Activated CD4-positive, alpha-beta memory T cell treated with anti-CD3 and anti-CD28 coated beads, Interleukin-2, amount 10 ng/mL, durations not matched to agents 7 days and 5 days (primary cell): ENCODE results near the gene ZMYM5. TPM values are rescaled to one million over a fixed set of nuclear protein-coding genes. Genes with fewer than 3 reads are reported as not detected.
"Not testable (repeated sequence)": the region's sequence is repeated elsewhere in the genome, so short reads cannot be mapped to it uniquely, and the experiment has no call there.

Experiments used
- CTCF ChIA-PET: fragments of 350-600 bp; sonication (Branson Sonifier 250); formaldehyde crosslinking; loops from one replicate; lab custom pipeline; 2021; ENCODE audit warnings: antibody characterized with exemption, inconsistent platforms; lab: Charles Lee
- POLR2A ChIA-PET: fragments of 350-600 bp; sonication (Branson Sonifier 250); formaldehyde crosslinking; loops from one replicate; lab custom pipeline; 2021; ENCODE audit warnings: antibody characterized with exemption; lab: Charles Lee
- DNase-seq: peaks from one replicate; pipeline ENCODE4 v3.0.0-alpha.2; 2020
- H3K27ac Mint-ChIP-seq: one replicate; pipeline ENCODE4 v1.8.0; 2021; ENCODE audit warnings: mild to moderate bottlenecking, mixed read lengths
- H3K27me3 Mint-ChIP-seq: one replicate; pipeline ENCODE4 v1.8.0; 2021; ENCODE audit warnings: mixed read lengths
- H3K36me3 Mint-ChIP-seq: one replicate; pipeline ENCODE4 v1.8.0; 2021; ENCODE audit warnings: low read depth, mixed read lengths
- H3K4me1 Mint-ChIP-seq: one replicate; pipeline ENCODE4 v1.8.0; 2021; ENCODE audit warnings: mixed read lengths
- H3K4me3 Mint-ChIP-seq: one replicate; pipeline ENCODE4 v1.8.0; 2021; ENCODE audit warnings: mild to moderate bottlenecking, mixed read lengths
- H3K9me3 Mint-ChIP-seq: one replicate; pipeline ENCODE4 v1.8.0; 2021; ENCODE audit warnings: mixed read lengths
- total RNA-seq, 2 experiments: library from RNA; stranded (reverse); gene quantifications; one replicate each; pipeline ENCODE4 v1.2.3, GENCODE V29; 2021

Gene ZMYM5
- total RNA-seq, 2 experiments from 2014 or later: 17.1 to 17.3 TPM

DNA sequence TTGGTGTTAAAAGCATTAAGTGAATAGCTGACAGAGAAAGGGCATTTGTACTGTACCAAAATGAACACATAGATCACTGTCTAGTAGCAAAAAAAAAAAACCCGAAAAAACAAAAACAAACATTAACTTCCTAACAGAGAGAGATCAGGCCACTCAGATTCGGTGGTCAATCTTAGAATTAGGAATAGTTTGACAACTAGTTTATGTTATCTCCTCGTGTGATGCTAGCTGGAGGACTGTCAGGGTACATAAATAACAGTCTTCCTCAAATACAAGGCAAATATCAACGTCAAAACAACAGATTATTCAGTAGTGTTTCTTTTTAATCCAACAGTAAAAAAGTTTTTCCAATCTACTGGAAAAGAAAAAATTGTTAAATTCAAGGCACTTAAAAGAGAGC lies 1.7 kb downstream of the ZMYM5 start:
- CTCF ChIA-PET: interaction anchor here (1.0 to 1.3 kb wide), 2 partner anchors 9 to 78 kb away, joined by 4 to 5 read pairs; no protein-coding TSS in a partner anchor
- POLR2A ChIA-PET: interaction anchor here (1.0 to 6.7 kb wide), 8 partner anchors 13 to 98 kb away, joined by 3 to 109 read pairs (median 6); partner anchors contain the start of genes PSPC1 and ZMYM2
- Mint-ChIP-seq H3K36me3 (peaks cover 55% of the 10 kb centered on the region), H3K9me3 (peaks cover 7% of the 10 kb centered on the region), H3K27ac (peak overlapping the region; percentile 97), H3K4me1 (peaks cover 36% of the 10 kb centered on the region), H3K4me3 (peak overlapping the region; percentile 86), H3K27me3 (no peaks in the 10 kb centered on the region)
- no peak for DNase-seq

GRCh38 chr13:19860884-19861655 lies 2.4 kb downstream of the ZMYM5 start:
- Mint-ChIP-seq H3K4me1 (peaks cover 36% of the 10 kb centered on the region), H3K9me3 (peaks cover 7% of the 10 kb centered on the region), H3K27ac (peak overlapping the region; percentile 97), H3K36me3 (peaks cover 55% of the 10 kb centered on the region), H3K27me3 (no peaks in the 10 kb centered on the region), H3K4me3 (peak overlapping the region; percentile 86)
- ChIA-PET CTCF (interaction anchor here (1.0 to 1.3 kb wide), 2 partner anchors 8 to 78 kb away, joined by 4 to 5 read pairs; no protein-coding TSS in a partner anchor), POLR2A (interaction anchor here (0.9 to 6.7 kb wide), 8 partner anchors 9 to 96 kb away, joined by 3 to 109 read pairs (median 7); partner anchors contain the start of genes PSPC1 and ZMYM2)
- peak; percentile 46 for DNase-seq

DNA sequence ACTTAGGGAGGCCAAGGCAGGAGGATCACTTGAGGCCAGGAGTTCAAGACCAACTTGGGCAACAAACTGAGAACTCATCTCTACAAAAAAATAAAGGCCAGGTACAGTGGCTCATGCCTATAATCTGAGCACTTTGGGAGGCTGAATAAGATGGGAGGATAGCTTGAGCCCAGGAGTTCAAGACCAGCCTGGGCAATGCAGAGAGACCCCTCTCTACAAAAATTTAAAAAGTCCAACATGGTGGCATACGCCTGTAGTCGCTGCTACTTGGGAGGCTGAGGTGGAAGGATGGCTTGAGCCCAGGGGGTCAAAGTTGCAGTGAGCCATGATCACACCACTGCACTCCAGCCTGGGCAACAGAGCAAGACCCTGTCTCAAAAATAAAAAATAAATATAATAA lies 5.8 kb downstream of the ZMYM5 start:
- H3K4me3 Mint-ChIP-seq, H3K9me3 Mint-ChIP-seq, H3K27me3 Mint-ChIP-seq, DNase-seq, POLR2A ChIA-PET, CTCF ChIA-PET, H3K27ac Mint-ChIP-seq: not testable (repeated sequence)
- H3K36me3 Mint-ChIP-seq: peaks cover 70% of the 10 kb centered on the region
- peaks cover 29% of the 10 kb centered on the region for H3K4me1 Mint-ChIP-seq

- H3K27me3 Mint-ChIP-seq: no peaks in the 10 kb centered on the region
- CTCF ChIA-PET: interaction anchor here (0.5 to 1.9 kb wide), 3 partner anchors 9 to 72 kb away, joined by 4 to 5 read pairs (median 4); no protein-coding TSS in a partner anchor
- H3K4me1 Mint-ChIP-seq: peaks cover 24% of the 10 kb centered on the region
- H3K27ac Mint-ChIP-seq: no peak overlapping the region
- H3K4me3 Mint-ChIP-seq: no peak overlapping the region
- H3K9me3 Mint-ChIP-seq: peaks cover 7% of the 10 kb centered on the region
- no peak for DNase-seq
- peaks cover 48% of the 10 kb centered on the region for H3K36me3 Mint-ChIP-seq
- POLR2A ChIA-PET: interaction anchor here (1.1 to 1.7 kb wide), 3 partner anchors 8 to 69 kb away, joined by 3 to 8 read pairs (median 6); no protein-coding TSS in a partner anchor
These were observed 10.7 kb downstream of the ZMYM5 start for GRCh38 chr13:19852766-19853165.

DNA sequence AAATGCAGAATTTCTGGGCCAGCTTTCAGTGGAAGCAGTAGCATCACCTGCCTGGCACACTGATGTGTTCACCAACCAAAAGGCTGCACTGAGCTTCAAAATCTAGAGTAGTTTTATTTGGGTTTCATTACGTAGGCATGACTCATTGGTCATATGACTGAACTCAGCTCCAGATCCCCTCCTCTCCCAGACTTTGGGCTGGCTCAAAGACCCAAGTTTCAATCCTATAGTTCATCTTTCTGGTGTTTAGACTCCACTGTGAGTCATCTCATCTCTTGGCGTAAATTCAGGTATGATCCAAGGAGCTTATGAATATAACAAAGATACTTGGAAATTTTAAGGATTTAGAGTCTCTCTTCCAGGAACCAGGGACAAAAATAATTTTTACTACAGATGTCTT lies 17.7 kb downstream of the ZMYM5 start:
- Mint-ChIP-seq H3K36me3 (peaks cover 34% of the 10 kb centered on the region), H3K27me3 (no peaks in the 10 kb centered on the region), H3K4me3 (no peak overlapping the region), H3K4me1 (peaks cover 9% of the 10 kb centered on the region), H3K27ac (no peak overlapping the region), H3K9me3 (no peaks in the 10 kb centered on the region)
- no peak for DNase-seq
- POLR2A ChIA-PET: interaction anchor here (0.9 to 2.4 kb wide), 3 partner anchors 16 to 63 kb away, joined by 6 to 11 read pairs (median 6); partner anchors contain the start of genes PSPC1 and ZMYM5
- CTCF ChIA-PET: interaction anchor here (0.5 to 2.3 kb wide), 3 partner anchors 10 to 30 kb away, joined by 3 to 8 read pairs (median 3); partner anchors contain the start of gene ZMYM5

DNA sequence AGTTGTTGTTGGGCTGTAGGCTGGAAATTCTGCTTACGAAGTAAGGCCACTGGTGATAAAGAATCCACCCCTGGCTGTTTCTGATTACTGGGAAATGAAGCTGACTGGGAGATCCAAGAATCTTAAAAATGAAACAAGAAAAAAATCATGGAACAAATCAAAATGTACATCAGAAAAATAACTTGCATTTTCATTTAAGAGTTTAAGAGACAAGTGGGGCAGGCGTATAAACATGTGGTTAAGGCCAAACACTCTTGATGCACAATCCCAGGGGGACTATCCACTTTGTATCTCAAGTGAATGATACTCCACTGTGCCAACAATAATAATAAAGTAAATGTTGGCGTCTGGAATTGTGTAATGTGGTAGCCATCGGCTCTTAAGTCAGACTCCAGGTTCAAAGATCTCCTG lies 24.6 kb downstream of the ZMYM5 start:
- ChIA-PET POLR2A (interaction anchor here (0.6 to 0.9 kb wide), 2 partner anchors 25 to 28 kb away, joined by 3 to 4 read pairs; partner anchors contain the start of gene ZMYM5), CTCF (no interaction called here)
- peaks cover 13% of the 10 kb centered on the region for H3K4me1 Mint-ChIP-seq
- no peak overlapping the region for H3K4me3 Mint-ChIP-seq
- no peaks in the 10 kb centered on the region for H3K27me3 Mint-ChIP-seq
- DNase-seq: no peak
- peaks cover 57% of the 10 kb centered on the region for H3K36me3 Mint-ChIP-seq
- no peaks in the 10 kb centered on the region for H3K9me3 Mint-ChIP-seq
- no peak overlapping the region for H3K27ac Mint-ChIP-seq

DNA sequence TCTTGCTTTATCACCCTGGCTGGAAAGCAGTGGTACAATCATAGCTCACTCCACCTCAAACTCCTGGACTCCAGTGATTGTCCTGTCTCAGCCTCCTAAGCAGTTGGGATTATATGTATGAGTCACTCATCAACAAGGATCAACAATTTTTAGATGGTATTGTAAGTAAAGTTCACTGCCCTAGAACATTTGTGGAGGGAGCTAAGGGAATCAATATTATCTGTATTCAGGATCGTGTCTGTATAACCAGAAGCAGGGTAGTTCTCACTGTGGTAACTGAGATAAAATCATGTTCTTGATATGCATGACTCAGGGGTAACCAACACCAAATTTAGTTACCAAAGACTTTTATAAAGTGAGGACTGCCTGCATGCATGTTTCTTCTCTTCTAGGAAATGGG lies 27.0 kb downstream of the ZMYM5 start:
- peaks cover 13% of the 10 kb centered on the region for H3K4me1 Mint-ChIP-seq
- no peak overlapping the region for H3K4me3 Mint-ChIP-seq
- peak overlapping the region; percentile 42 for H3K27ac Mint-ChIP-seq
- ChIA-PET CTCF (interaction anchor here (0.6 to 1.0 kb wide), 2 partner anchors 10 to 164 kb away, joined by 3 read pairs; no protein-coding TSS in a partner anchor), POLR2A (interaction anchor here (2.2 kb wide), 1 partner anchor 27 kb away, joined by 5 read pairs; no protein-coding TSS in a partner anchor)
- no peaks in the 10 kb centered on the region for H3K9me3 Mint-ChIP-seq
- H3K27me3 Mint-ChIP-seq: no peaks in the 10 kb centered on the region
- H3K36me3 Mint-ChIP-seq: peaks cover 65% of the 10 kb centered on the region
- DNase-seq: no peak

- Mint-ChIP-seq H3K36me3 (peaks cover 62% of the 10 kb centered on the region), H3K27ac (no peak overlapping the region), H3K4me3 (no peak overlapping the region), H3K9me3 (no peaks in the 10 kb centered on the region), H3K4me1 (peaks cover 13% of the 10 kb centered on the region), H3K27me3 (no peaks in the 10 kb centered on the region)
- ChIA-PET CTCF (interaction anchor here (1.2 kb wide), 1 partner anchor 122 kb away, joined by 4 read pairs; no protein-coding TSS in a partner anchor), POLR2A (interaction anchor here (1.3 to 2.2 kb wide), 2 partner anchors 29 to 53 kb away, joined by 3 to 5 read pairs; no protein-coding TSS in a partner anchor)
- DNase-seq: no peak
These were observed 28.7 kb downstream of the ZMYM5 start for GRCh38 chr13:19834704-19835103.

DNA sequence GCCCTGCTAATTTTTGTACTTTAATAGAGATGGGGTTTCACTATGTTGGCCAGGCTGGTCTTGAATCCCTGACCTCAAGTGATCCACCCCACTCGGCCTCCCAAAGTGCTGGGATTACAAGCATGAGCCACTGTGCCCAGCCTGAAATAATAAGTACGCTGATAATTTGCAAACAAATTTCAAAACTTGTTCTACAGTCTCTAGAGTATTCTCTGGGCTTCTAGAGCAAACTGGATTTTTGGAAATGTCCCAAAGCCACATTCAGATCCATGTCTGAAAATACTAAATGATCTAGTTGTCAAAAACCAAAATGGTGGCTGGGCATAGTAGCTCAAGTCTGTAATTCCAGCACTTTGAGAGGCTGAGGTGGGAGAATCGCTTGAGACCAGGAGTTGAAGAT lies 40.8 kb downstream of the ZMYM5 start:
- H3K36me3 Mint-ChIP-seq: peaks cover 51% of the 10 kb centered on the region
- no peak overlapping the region for H3K27ac Mint-ChIP-seq
- no peaks in the 10 kb centered on the region for H3K9me3 Mint-ChIP-seq
- H3K4me1 Mint-ChIP-seq: no peaks in the 10 kb centered on the region
- POLR2A ChIA-PET: no interaction called here
- DNase-seq: no peak
- no peak overlapping the region for H3K4me3 Mint-ChIP-seq
- no peaks in the 10 kb centered on the region for H3K27me3 Mint-ChIP-seq
- CTCF ChIA-PET: no interaction called here

GRCh38 chr13:19818223-19818842 lies 45.1 kb downstream of the ZMYM5 start:
- H3K27ac Mint-ChIP-seq: no peak overlapping the region
- H3K4me3 Mint-ChIP-seq: no peak overlapping the region
- no peaks in the 10 kb centered on the region for H3K4me1 Mint-ChIP-seq
- peak; percentile 42 for DNase-seq
- peaks cover 34% of the 10 kb centered on the region for H3K36me3 Mint-ChIP-seq
- H3K27me3 Mint-ChIP-seq: no peaks in the 10 kb centered on the region
- CTCF ChIA-PET: interaction anchor here (0.6 to 2.1 kb wide), 4 partner anchors 15 to 25 kb away, joined by 3 to 6 read pairs (median 4); no protein-coding TSS in a partner anchor
- no peaks in the 10 kb centered on the region for H3K9me3 Mint-ChIP-seq
- POLR2A ChIA-PET: interaction anchor here (1.0 kb wide), 1 partner anchor 45 kb away, joined by 3 read pairs; no protein-coding TSS in a partner anchor

GRCh38 chr13:19817510-19818158 lies 45.8 kb downstream of the ZMYM5 start:
- POLR2A ChIA-PET: interaction anchor here (1.0 kb wide), 1 partner anchor 46 kb away, joined by 3 read pairs; no protein-coding TSS in a partner anchor
- Mint-ChIP-seq H3K9me3 (no peaks in the 10 kb centered on the region), H3K36me3 (peaks cover 34% of the 10 kb centered on the region), H3K4me3 (no peak overlapping the region), H3K27ac (no peak overlapping the region), H3K4me1 (no peaks in the 10 kb centered on the region), H3K27me3 (no peaks in the 10 kb centered on the region)
- no peak for DNase-seq
- CTCF ChIA-PET: interaction anchor here (0.6 to 2.1 kb wide), 4 partner anchors 23 to 86 kb away, joined by 3 to 6 read pairs (median 4); no protein-coding TSS in a partner anchor

DNA sequence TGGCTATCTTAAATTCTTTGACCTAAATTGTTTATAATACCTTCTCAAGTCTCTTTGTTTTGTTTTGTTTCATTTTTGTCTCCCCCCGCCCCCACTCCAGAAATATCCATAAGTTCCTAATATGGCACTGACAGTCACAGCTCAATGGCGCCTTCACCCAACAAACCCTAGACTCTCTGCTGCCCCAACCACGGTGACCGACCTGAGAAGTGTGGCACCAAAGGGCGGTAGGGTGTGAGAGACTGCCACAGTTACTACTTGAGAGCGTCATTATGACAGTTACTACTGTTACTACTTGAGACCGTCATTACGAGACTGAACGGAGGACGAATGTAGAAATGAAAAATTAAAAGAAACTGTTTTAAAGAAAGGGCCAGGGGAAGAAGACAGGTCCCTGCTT lies 46.3 kb downstream of the ZMYM5 start:
- Mint-ChIP-seq H3K36me3 (peaks cover 36% of the 10 kb centered on the region), H3K27me3 (no peaks in the 10 kb centered on the region), H3K4me3 (no peak overlapping the region), H3K4me1 (no peaks in the 10 kb centered on the region), H3K27ac (no peak overlapping the region), H3K9me3 (no peaks in the 10 kb centered on the region)
- ChIA-PET POLR2A (interaction anchor here (1.0 kb wide), 1 partner anchor 47 kb away, joined by 3 read pairs; no protein-coding TSS in a partner anchor), CTCF (interaction anchor here (0.7 kb wide), 1 partner anchor 85 kb away, joined by 3 read pairs; no protein-coding TSS in a partner anchor)
- no peak for DNase-seq
